Measurements from ENCODE around the gene HERC5.

DNA sequence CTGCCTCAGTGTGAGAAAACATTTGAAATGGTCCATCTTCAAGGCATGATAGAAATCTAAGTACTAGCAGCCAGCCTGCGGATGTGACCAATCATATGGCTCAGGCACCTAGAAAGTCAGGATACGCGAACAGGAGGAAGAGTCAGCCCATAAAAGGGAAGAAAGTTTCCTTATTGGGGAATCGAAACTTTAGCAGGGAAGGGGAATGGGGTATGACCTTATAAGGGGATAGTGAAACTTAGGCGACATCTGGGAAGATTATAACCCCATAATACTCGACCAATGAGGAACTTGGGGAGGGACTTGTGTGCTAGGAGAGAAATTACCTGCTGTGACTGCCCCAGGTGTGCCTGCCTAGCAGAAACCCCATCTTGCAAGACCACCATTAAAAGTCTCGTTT is 92.9 kb downstream of the HERC5 start:
- TF ChIP-seq, protein P1, sequence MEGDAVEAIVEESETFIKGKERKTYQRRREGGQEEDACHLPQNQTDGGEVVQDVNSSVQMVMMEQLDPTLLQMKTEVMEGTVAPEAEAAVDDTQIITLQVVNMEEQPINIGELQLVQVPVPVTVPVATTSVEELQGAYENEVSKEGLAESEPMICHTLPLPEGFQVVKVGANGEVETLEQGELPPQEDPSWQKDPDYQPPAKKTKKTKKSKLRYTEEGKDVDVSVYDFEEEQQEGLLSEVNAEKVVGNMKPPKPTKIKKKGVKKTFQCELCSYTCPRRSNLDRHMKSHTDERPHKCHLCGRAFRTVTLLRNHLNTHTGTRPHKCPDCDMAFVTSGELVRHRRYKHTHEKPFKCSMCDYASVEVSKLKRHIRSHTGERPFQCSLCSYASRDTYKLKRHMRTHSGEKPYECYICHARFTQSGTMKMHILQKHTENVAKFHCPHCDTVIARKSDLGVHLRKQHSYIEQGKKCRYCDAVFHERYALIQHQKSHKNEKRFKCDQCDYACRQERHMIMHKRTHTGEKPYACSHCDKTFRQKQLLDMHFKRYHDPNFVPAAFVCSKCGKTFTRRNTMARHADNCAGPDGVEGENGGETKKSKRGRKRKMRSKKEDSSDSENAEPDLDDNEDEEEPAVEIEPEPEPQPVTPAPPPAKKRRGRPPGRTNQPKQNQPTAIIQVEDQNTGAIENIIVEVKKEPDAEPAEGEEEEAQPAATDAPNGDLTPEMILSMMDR (IDR thresholded peaks at IDR 0.05; ENCODE audit: insufficient read depth, low read length): no peak
- TF ChIP-seq GABPA (IDR thresholded peaks at IDR 0.05; ENCODE audit: low read depth): no peak
- TF ChIP-seq POLR2AphosphoS5 (IDR thresholded peaks at IDR 0.05; ENCODE audit: low read depth): no peak
